22Rv1 (cell line): ENCODE data around the gene MUL1.

ENCODE experiments used
- CTCF ChIP-seq: fragments of 450-650 bp; IDR thresholded peaks from 2 replicates; pipeline ENCODE4 v1.5.1; 2017; ENCODE audit warnings: mild to moderate bottlenecking
- ZFX ChIP-seq: fragments of 450-650 bp; IDR thresholded peaks from 2 replicates; pipeline ENCODE4 v1.6.1; 2017; ENCODE audit warnings: antibody characterized with exemption, borderline replicate concordance

- TF ChIP-seq CTCF (no peak), ZFX (no peak)
Observed at GRCh38 chr1:20472121-20472520, 35.8 kb downstream of the MUL1 start.
